ENCODE measurements around the gene CASP1. TPM values are rescaled to one million over a fixed set of nuclear protein-coding genes. Genes with fewer than 3 reads are reported as not detected.

Gene CASP1
- total and polyA plus RNA-seq, 9 donors, result 6.3 to 19.6 (median 9.9) TPM

- no peaks in the 10 kb centered on the region for H3K36me3 ChIP-seq (ENCODE audit: control insufficient read depth, insufficient read depth, low read length)
Measured at GRCh38 chr11:105024394-105024793, 10.6 kb downstream of the CASP1 start.

GRCh38 chr11:105023003-105023402, 11.9 kb downstream of the CASP1 start, which contains the start of gene CASP5:
CASP5 (minus strand) TSS chr11:105023168; CDS start chr11:105023136, 32 bp downstream.
- no peaks in the 10 kb centered on the region for H3K9me3 ChIP-seq (replicated peaks; ENCODE audit: control insufficient read depth, low read depth, low read length)
- DNase-seq, result peak; percentile 37
- H3K27ac ChIP-seq (ENCODE audit: low read length), result no peak within 1 kb of the TSS
- no peak within 1 kb of the TSS for H3K4me3 ChIP-seq (ENCODE audit: low read length)
- H3K27me3 ChIP-seq (ENCODE audit: control insufficient read depth, insufficient read depth, low read length), result no peaks in the 10 kb centered on the region
- H3K4me1 ChIP-seq (ENCODE audit: control insufficient read depth, insufficient read depth, low read length), result no peaks in the 10 kb centered on the region
- no peaks in the 10 kb centered on the region for H3K36me3 ChIP-seq (ENCODE audit: control insufficient read depth, insufficient read depth, low read length)

More at GRCh38 chr11:105024394-105024793, 10.6 kb downstream of the CASP1 start:
- DNase-seq, result no peak
- Histone ChIP-seq H3K27ac (ENCODE audit: low read length) (no peak overlapping the region), H3K27me3 (ENCODE audit: control insufficient read depth, insufficient read depth, low read length) (no peaks in the 10 kb centered on the region), H3K9me3 (replicated peaks; ENCODE audit: control insufficient read depth, low read depth, low read length) (no peaks in the 10 kb centered on the region), H3K4me1 (ENCODE audit: control insufficient read depth, insufficient read depth, low read length) (no peaks in the 10 kb centered on the region), H3K4me3 (ENCODE audit: low read length) (no peak overlapping the region)
- no CpG with 5 or more reads among the region's 1 CpG for WGBS (ENCODE audit: insufficient coverage)

- Histone ChIP-seq H3K27ac (ENCODE audit: low read length) (no peak overlapping the region), H3K9me3 (replicated peaks; ENCODE audit: control insufficient read depth, low read depth, low read length) (no peaks in the 10 kb centered on the region)
Measured at GRCh38 chr11:105022527-105022926, 12.4 kb downstream of the CASP1 start.

GRCh38 chr11:105007463-105007862, 27.5 kb downstream of the CASP1 start:
- Histone ChIP-seq H3K27ac (ENCODE audit: low read length) (no peak overlapping the region), H3K27me3 (ENCODE audit: control insufficient read depth, insufficient read depth, low read length) (no peaks in the 10 kb centered on the region), H3K36me3 (ENCODE audit: control insufficient read depth, insufficient read depth, low read length) (no peaks in the 10 kb centered on the region), H3K4me3 (ENCODE audit: low read length) (no peak overlapping the region), H3K4me1 (ENCODE audit: control insufficient read depth, insufficient read depth, low read length) (no peaks in the 10 kb centered on the region), H3K9me3 (replicated peaks; ENCODE audit: control insufficient read depth, low read depth, low read length) (no peaks in the 10 kb centered on the region)
- DNase-seq, result no peak

More at GRCh38 chr11:105022527-105022926, 12.4 kb downstream of the CASP1 start:
- Histone ChIP-seq H3K4me3 (ENCODE audit: low read length) (no peak overlapping the region), H3K4me1 (ENCODE audit: control insufficient read depth, insufficient read depth, low read length) (no peaks in the 10 kb centered on the region), H3K27me3 (ENCODE audit: control insufficient read depth, insufficient read depth, low read length) (no peaks in the 10 kb centered on the region), H3K36me3 (ENCODE audit: control insufficient read depth, insufficient read depth, low read length) (no peaks in the 10 kb centered on the region)
- no peak for DNase-seq
- no CpG with 5 or more reads among the region's 2 CpGs for WGBS (ENCODE audit: insufficient coverage)

- WGBS (ENCODE audit: insufficient coverage), result no CpG with 5 or more reads among the region's 3 CpGs
- H3K4me1 ChIP-seq (ENCODE audit: control insufficient read depth, insufficient read depth, low read length), result no peaks in the 10 kb centered on the region
- no peaks in the 10 kb centered on the region for H3K9me3 ChIP-seq (replicated peaks; ENCODE audit: control insufficient read depth, low read depth, low read length)
- H3K4me3 ChIP-seq (ENCODE audit: low read length), result no peak overlapping the region
- no peak for DNase-seq
- H3K27ac ChIP-seq (ENCODE audit: low read length), result no peak overlapping the region
- no peaks in the 10 kb centered on the region for H3K27me3 ChIP-seq (ENCODE audit: control insufficient read depth, insufficient read depth, low read length)
- H3K36me3 ChIP-seq (ENCODE audit: control insufficient read depth, insufficient read depth, low read length), result no peaks in the 10 kb centered on the region
Measured at GRCh38 chr11:105005451-105005845, 29.5 kb downstream of the CASP1 start.

GRCh38 chr11:105004021-105004420, 30.9 kb downstream of the CASP1 start:
- H3K9me3 ChIP-seq (replicated peaks; ENCODE audit: control insufficient read depth, low read depth, low read length), result no peaks in the 10 kb centered on the region
- WGBS (ENCODE audit: insufficient coverage), result no CpG with 5 or more reads among the region's 3 CpGs
- DNase-seq, result peak; percentile 76
- no peaks in the 10 kb centered on the region for H3K36me3 ChIP-seq (ENCODE audit: control insufficient read depth, insufficient read depth, low read length)
- H3K27ac ChIP-seq (ENCODE audit: low read length), result no peak overlapping the region
- no peaks in the 10 kb centered on the region for H3K27me3 ChIP-seq (ENCODE audit: control insufficient read depth, insufficient read depth, low read length)
- H3K4me1 ChIP-seq (ENCODE audit: control insufficient read depth, insufficient read depth, low read length), result no peaks in the 10 kb centered on the region
- H3K4me3 ChIP-seq (ENCODE audit: low read length), result no peak overlapping the region

GRCh38 chr11:105003151-105003550, 31.8 kb downstream of the CASP1 start:
- H3K36me3 ChIP-seq (ENCODE audit: control insufficient read depth, insufficient read depth, low read length), result no peaks in the 10 kb centered on the region
- H3K4me3 ChIP-seq (ENCODE audit: low read length), result no peak overlapping the region
- no peaks in the 10 kb centered on the region for H3K4me1 ChIP-seq (ENCODE audit: control insufficient read depth, insufficient read depth, low read length)
- no peaks in the 10 kb centered on the region for H3K27me3 ChIP-seq (ENCODE audit: control insufficient read depth, insufficient read depth, low read length)
- no peak for DNase-seq
- no peaks in the 10 kb centered on the region for H3K9me3 ChIP-seq (replicated peaks; ENCODE audit: control insufficient read depth, low read depth, low read length)
- no peak overlapping the region for H3K27ac ChIP-seq (ENCODE audit: low read length)
- no CpG with 5 or more reads among the region's 2 CpGs for WGBS (ENCODE audit: insufficient coverage)

- Histone ChIP-seq H3K27ac (ENCODE audit: low read length) (no peak overlapping the region), H3K36me3 (ENCODE audit: control insufficient read depth, insufficient read depth, low read length) (no peaks in the 10 kb centered on the region), H3K9me3 (replicated peaks; ENCODE audit: control insufficient read depth, low read depth, low read length) (no peaks in the 10 kb centered on the region), H3K4me3 (ENCODE audit: low read length) (no peak overlapping the region), H3K27me3 (ENCODE audit: control insufficient read depth, insufficient read depth, low read length) (no peaks in the 10 kb centered on the region), H3K4me1 (ENCODE audit: control insufficient read depth, insufficient read depth, low read length) (no peaks in the 10 kb centered on the region)
- WGBS (ENCODE audit: insufficient coverage), result 84% methylated on average over 7 of the region's 7 CpGs
- no peak for DNase-seq
Measured at GRCh38 chr11:105000797-105001196, 34.1 kb downstream of the CASP1 start.

- WGBS (ENCODE audit: insufficient coverage), result 79% methylated on average over 4 of the region's 5 CpGs
- no peaks in the 10 kb centered on the region for H3K27me3 ChIP-seq (ENCODE audit: control insufficient read depth, insufficient read depth, low read length)
Measured at GRCh38 chr11:105000167-105000566, 34.8 kb downstream of the CASP1 start.

GRCh38 chr11:104999721-105000120, 35.2 kb downstream of the CASP1 start:
- DNase-seq, result no peak
- no peak overlapping the region for H3K4me3 ChIP-seq (ENCODE audit: low read length)
- H3K9me3 ChIP-seq (replicated peaks; ENCODE audit: control insufficient read depth, low read depth, low read length), result no peaks in the 10 kb centered on the region
- WGBS (ENCODE audit: insufficient coverage), result no CpG with 5 or more reads among the region's 1 CpG
- H3K4me1 ChIP-seq (ENCODE audit: control insufficient read depth, insufficient read depth, low read length), result no peaks in the 10 kb centered on the region
- no peak overlapping the region for H3K27ac ChIP-seq (ENCODE audit: low read length)
- no peaks in the 10 kb centered on the region for H3K36me3 ChIP-seq (ENCODE audit: control insufficient read depth, insufficient read depth, low read length)
- H3K27me3 ChIP-seq (ENCODE audit: control insufficient read depth, insufficient read depth, low read length), result no peaks in the 10 kb centered on the region

More at GRCh38 chr11:105000167-105000566, 34.8 kb downstream of the CASP1 start:
- no peak overlapping the region for H3K27ac ChIP-seq (ENCODE audit: low read length)
- H3K9me3 ChIP-seq (replicated peaks; ENCODE audit: control insufficient read depth, low read depth, low read length), result no peaks in the 10 kb centered on the region
- no peak overlapping the region for H3K4me3 ChIP-seq (ENCODE audit: low read length)
- DNase-seq, result no peak
- no peaks in the 10 kb centered on the region for H3K4me1 ChIP-seq (ENCODE audit: control insufficient read depth, insufficient read depth, low read length)
- H3K36me3 ChIP-seq (ENCODE audit: control insufficient read depth, insufficient read depth, low read length), result no peaks in the 10 kb centered on the region

- no peaks in the 10 kb centered on the region for H3K4me1 ChIP-seq (ENCODE audit: control insufficient read depth, insufficient read depth, low read length)
- no peaks in the 10 kb centered on the region for H3K9me3 ChIP-seq (replicated peaks; ENCODE audit: control insufficient read depth, low read depth, low read length)
- DNase-seq, result no peak
- no peak overlapping the region for H3K27ac ChIP-seq (ENCODE audit: low read length)
- whole genome bisulfite sequencing (ENCODE audit: insufficient coverage), result 94% methylated on average over 2 of the region's 6 CpGs
- H3K4me3 ChIP-seq (ENCODE audit: low read length), result no peak overlapping the region
- no peaks in the 10 kb centered on the region for H3K27me3 ChIP-seq (ENCODE audit: control insufficient read depth, insufficient read depth, low read length)
- H3K36me3 ChIP-seq (ENCODE audit: control insufficient read depth, insufficient read depth, low read length), result no peaks in the 10 kb centered on the region
Measured at GRCh38 chr11:104997288-104997687, 37.7 kb downstream of the CASP1 start.

Data from muscle of leg (tissue), 11 donors.